Left renal cortex interstitium (tissue), 4 donors: ENCODE results near the gene CD5L. TPM values are rescaled to one million over a fixed set of nuclear protein-coding genes. Genes with fewer than 3 reads are reported as not detected.

Experiments
- DNase-seq, 4 donors: peaks; one replicate each; pipeline ENCODE4 v3.0.0-alpha.2; 2013; ENCODE audit warnings: low read depth in 4 of 4, low spot score in 2 of 4, missing footprints in 1 of 4
- polyA plus RNA-seq, 4 donors: library from polyadenylated mRNA; unstranded; fragments of 120-200 nt; gene quantifications; one replicate each; pipeline ENCODE4 v1.2.1, GENCODE V29; 2013; ENCODE audit not compliant: insufficient read length in 4 of 4

CD5L gene
- polyA plus RNA-seq, 4 donors: 0.28 TPM; not detected in 3

DNA sequence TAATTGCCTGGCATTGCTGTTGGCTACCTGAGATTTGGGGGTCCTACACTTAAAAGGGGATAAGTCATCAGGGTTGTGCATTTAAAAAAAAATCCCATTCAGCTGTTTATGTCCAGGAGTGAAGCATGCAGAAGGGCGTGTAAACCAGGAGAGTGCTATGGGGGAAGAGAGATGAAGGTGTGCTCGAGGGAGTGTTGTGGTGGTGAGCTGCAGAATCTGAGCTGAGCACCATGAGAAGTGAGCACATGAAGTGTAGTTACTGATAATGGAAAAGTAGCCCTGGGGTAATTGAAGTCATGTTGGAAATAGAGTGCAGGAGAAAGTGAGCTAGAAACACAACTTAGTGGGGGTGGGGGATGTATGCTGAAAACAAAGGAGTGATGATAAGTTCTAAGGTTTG, 22.4 kb downstream of the CD5L start:
- DNase-seq: no peak

DNA sequence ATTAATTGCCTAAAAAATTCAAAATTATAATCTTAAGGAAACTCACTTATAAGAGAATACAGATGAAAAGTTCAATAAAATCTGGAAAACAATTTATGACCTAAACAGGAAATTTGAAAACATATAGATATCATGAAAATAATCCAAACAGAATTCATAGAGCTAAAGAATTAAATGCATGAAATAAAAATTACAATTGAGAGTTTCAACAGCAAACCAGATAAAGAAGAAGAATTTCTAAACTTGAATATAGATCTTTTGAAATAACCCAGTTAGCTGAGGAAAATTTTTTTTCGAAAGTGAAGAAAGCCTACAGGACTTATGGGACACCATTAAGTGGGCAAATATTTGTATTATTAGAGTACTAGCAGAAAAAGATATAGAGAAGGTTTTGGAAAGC, 28.3 kb downstream of the CD5L start:
- no peak for DNase-seq

GRCh38 chr1:157806431-157807149, 35.0 kb downstream of the CD5L start:
- DNase-seq: no peak

- DNase-seq: no peak
These were observed 37.8 kb downstream of the CD5L start for GRCh38 chr1:157803851-157804250.

- no peak for DNase-seq
These were observed 41.6 kb downstream of the CD5L start for GRCh38 chr1:157799996-157800395.

- no peak for DNase-seq
These were observed 43.4 kb downstream of the CD5L start for GRCh38 chr1:157798211-157798610.

GRCh38 chr1:157785248-157785647, 56.4 kb downstream of the CD5L start:
- no peak for DNase-seq

DNA sequence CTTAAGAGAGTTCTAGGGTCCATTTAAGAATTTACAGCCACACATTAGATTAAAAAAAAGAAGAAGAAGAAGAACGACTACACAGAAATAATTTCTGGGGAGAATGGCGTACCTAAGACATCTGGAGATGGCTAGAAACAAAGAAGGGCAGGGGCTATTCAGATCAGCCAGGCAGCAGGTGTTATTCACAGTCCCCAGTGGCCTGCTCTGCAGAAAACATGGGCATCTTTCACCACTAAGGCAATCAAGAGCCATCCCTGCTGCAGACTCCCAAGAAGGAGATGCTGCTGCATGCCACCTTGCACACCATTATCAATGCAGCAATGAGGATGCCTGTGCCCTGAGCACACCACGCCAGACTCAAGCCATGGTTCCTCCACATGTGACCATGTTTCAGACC, 56.8 kb downstream of the CD5L start:
- DNase-seq: no peak

DNA sequence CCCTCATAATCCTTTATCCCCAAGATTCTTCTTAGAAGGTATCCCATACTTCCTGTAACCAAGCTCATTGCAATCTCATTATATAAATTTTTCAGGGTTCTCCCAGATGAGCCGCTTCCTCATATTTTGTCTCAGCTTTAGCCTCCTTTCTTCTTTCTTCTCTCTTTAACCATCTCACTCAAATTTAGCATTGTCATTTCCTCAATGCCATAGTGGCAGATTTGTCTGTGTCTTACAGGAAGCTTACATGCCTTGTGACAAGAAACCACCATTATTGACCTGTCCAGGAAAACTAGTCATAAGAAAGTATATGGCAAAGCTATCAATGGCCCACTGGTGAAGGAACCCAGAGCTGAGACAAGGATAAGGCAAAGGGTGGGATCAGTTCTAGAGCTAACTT, 58.7 kb downstream of the CD5L start:
- DNase-seq: no peak

- no peak for DNase-seq
These were observed 60.6 kb downstream of the CD5L start for GRCh38 chr1:157781048-157781447.

Other genes starting within 250 kb of the CD5L start
- not detected for gene FCRL4, start 243.7 kb downstream of the CD5L start, polyA plus RNA-seq
- under 1 TPM in 3 of 4 donors, not detected in 1; 0.13 to 0.18 (median 0.16) TPM for gene FCRL3, start 141.0 kb downstream of the CD5L start, polyA plus RNA-seq
- under 1 TPM in 1 of 4 donors, not detected in 3; 0.08 TPM for gene FCRL2, start 64.7 kb downstream of the CD5L start, polyA plus RNA-seq
- under 1 TPM in 3 of 4 donors, not detected in 1; 0.11 to 0.27 (median 0.14) TPM for gene FCRL1, start 21.7 kb downstream of the CD5L start, polyA plus RNA-seq
- 100 to 1,000 TPM; 167 to 186 (median 179) TPM for gene KIRREL1, start 151.8 kb upstream of the CD5L start, polyA plus RNA-seq